SU-DHL-6 (cell line): ENCODE measurements around the gene LRP1.

Experiments used
- H2AFZ ChIP-seq: fragments of 200-600 bp; sonication (generic); 2 replicates; pipeline ENCODE4 v1.6.1; 2014; ENCODE audit warnings: low read depth, mild to moderate bottlenecking, moderate library complexity, mixed read lengths, antibody characterized with exemption, low read length; ENCODE audit not compliant: severe bottlenecking
- H3F3A ChIP-seq: fragments of 200-600 bp; shearing (Covaris generic); 2 replicates; pipeline ENCODE4 v1.6.0; 2016; ENCODE audit warnings: antibody characterized with exemption, mild to moderate bottlenecking; ENCODE audit not compliant: insufficient read depth
- H3K27ac ChIP-seq: fragments of 200-600 bp; sonication (generic); 2 replicates; pipeline ENCODE4 v1.5.1; 2016; ENCODE audit warnings: low read depth, mild to moderate bottlenecking, low read length, moderate library complexity, mixed read lengths
- H3K27me3 ChIP-seq: fragments of 200-600 bp; sonication (generic), shearing (Covaris generic); 2 replicates; pipeline ENCODE4 v1.6.0; 2014; ENCODE audit warnings: mild to moderate bottlenecking, low read length
- H3K36me3 ChIP-seq: fragments of 200-600 bp; sonication (generic); 2 replicates; pipeline ENCODE4 v1.6.1; 2014; ENCODE audit warnings: mild to moderate bottlenecking, low read length, mixed read lengths
- H3K4me2 ChIP-seq: fragments of 300-600, 200-600 bp; shearing (Covaris generic), sonication (generic); 2 replicates; pipeline ENCODE4 v1.6.0; 2014; ENCODE audit warnings: low read length, low read depth, mild to moderate bottlenecking; ENCODE audit not compliant: poor library complexity, severe bottlenecking
- H3K4me3 ChIP-seq: fragments of 200-600 bp; sonication (generic); 2 replicates; pipeline ENCODE4 v1.5.1; 2014; ENCODE audit warnings: antibody characterized with exemption, low read length, mild to moderate bottlenecking, mixed read lengths; ENCODE audit not compliant: insufficient read depth, poor library complexity, severe bottlenecking
- H3K79me2 ChIP-seq: fragments of 200-600 bp; sonication (generic); 2 replicates; pipeline ENCODE4 v1.6.1; 2014; ENCODE audit warnings: mild to moderate bottlenecking, low read length, moderate library complexity; ENCODE audit not compliant: insufficient read depth
- H3K9ac ChIP-seq: fragments of 200-600 bp; sonication (generic); 2 replicates; pipeline ENCODE4 v1.7.0; 2014; ENCODE audit warnings: mild to moderate bottlenecking, low read length
- H3K9me2 ChIP-seq: fragments of 200-600 bp; sonication (generic); replicated peaks from 2 replicates; pipeline ENCODE4 v1.6.1; 2014; ENCODE audit warnings: low read length; ENCODE audit not compliant: insufficient read depth
- H3K9me3 ChIP-seq: fragments of 200-600 bp; sonication (generic); 2 replicates; pipeline ENCODE4 v1.6.1; 2014; ENCODE audit warnings: low read length, mixed read lengths; ENCODE audit not compliant: insufficient read depth
- H4K20me1 ChIP-seq: fragments of 200-600 bp; sonication (generic); 2 replicates; pipeline ENCODE4 v1.6.1; 2014; ENCODE audit warnings: low read depth, mild to moderate bottlenecking, antibody characterized with exemption, low read length, moderate library complexity, mixed read lengths
- EZH2phosphoT487 ChIP-seq: fragments of 200-600 bp; sonication (generic), shearing (Covaris generic); conservative IDR thresholded peaks from 2 replicates; pipeline ENCODE4 v1.6.1; 2018; ENCODE audit warnings: mild to moderate bottlenecking, antibody characterized with exemption, low read length, moderate library complexity, mixed read lengths
- TF ChIP-seq, protein P1 (sequence below): fragments of 200-600 bp; sonication (generic); IDR thresholded peaks from one replicate; pipeline ENCODE4 v1.5.1; 2017; ENCODE audit warnings: antibody characterized with exemption, mild to moderate bottlenecking, low read length, moderate library complexity; ENCODE audit not compliant: insufficient read depth, poor library complexity, severe bottlenecking

LRP1 gene

DNA sequence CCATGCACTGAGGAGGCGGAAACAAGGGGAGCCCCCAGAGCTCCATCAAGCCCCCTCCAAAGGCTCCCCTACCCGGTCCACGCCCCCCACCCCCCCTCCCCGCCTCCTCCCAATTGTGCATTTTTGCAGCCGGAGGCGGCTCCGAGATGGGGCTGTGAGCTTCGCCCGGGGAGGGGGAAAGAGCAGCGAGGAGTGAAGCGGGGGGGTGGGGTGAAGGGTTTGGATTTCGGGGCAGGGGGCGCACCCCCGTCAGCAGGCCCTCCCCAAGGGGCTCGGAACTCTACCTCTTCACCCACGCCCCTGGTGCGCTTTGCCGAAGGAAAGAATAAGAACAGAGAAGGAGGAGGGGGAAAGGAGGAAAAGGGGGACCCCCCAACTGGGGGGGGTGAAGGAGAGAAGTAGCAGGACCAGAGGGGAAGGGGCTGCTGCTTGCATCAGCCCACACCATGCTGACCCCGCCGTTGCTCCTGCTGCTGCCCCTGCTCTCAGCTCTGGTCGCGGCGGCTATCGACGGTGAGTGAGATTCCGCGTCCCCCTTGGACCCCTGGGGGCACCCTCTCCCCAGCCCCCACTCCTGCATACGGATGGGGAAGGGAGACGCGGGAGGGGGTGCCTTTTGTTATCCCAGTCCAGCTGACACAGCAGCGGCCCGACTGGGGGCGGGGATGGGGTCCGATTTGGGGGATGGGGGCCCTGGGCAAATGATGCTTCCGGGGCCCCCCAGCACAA lies 400 bp downstream of the LRP1 start:
- H3K27ac ChIP-seq = no peak overlapping the region
- H3K9me3 ChIP-seq = no peaks in the 10 kb centered on the region
- TF ChIP-seq EZH2phosphoT487 = no peak
- TF ChIP-seq, protein P1, sequence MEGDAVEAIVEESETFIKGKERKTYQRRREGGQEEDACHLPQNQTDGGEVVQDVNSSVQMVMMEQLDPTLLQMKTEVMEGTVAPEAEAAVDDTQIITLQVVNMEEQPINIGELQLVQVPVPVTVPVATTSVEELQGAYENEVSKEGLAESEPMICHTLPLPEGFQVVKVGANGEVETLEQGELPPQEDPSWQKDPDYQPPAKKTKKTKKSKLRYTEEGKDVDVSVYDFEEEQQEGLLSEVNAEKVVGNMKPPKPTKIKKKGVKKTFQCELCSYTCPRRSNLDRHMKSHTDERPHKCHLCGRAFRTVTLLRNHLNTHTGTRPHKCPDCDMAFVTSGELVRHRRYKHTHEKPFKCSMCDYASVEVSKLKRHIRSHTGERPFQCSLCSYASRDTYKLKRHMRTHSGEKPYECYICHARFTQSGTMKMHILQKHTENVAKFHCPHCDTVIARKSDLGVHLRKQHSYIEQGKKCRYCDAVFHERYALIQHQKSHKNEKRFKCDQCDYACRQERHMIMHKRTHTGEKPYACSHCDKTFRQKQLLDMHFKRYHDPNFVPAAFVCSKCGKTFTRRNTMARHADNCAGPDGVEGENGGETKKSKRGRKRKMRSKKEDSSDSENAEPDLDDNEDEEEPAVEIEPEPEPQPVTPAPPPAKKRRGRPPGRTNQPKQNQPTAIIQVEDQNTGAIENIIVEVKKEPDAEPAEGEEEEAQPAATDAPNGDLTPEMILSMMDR = no peak
- no peak overlapping the region; the same call in 1 of the 2 replicates for H3K9ac ChIP-seq
- no peaks in the 10 kb centered on the region for H3K27me3 ChIP-seq
- no peaks in the 10 kb centered on the region for H3F3A ChIP-seq
- no peaks in the 10 kb centered on the region for H3K9me2 ChIP-seq
- no peaks in the 10 kb centered on the region for H4K20me1 ChIP-seq
- H3K36me3 ChIP-seq = no peaks in the 10 kb centered on the region
- H3K79me2 ChIP-seq = no peaks in the 10 kb centered on the region
- peak overlapping the region; percentile 93 for H3K4me2 ChIP-seq
- H2AFZ ChIP-seq = no peak overlapping the region
- H3K4me3 ChIP-seq = peak overlapping the region; percentile 71

DNA sequence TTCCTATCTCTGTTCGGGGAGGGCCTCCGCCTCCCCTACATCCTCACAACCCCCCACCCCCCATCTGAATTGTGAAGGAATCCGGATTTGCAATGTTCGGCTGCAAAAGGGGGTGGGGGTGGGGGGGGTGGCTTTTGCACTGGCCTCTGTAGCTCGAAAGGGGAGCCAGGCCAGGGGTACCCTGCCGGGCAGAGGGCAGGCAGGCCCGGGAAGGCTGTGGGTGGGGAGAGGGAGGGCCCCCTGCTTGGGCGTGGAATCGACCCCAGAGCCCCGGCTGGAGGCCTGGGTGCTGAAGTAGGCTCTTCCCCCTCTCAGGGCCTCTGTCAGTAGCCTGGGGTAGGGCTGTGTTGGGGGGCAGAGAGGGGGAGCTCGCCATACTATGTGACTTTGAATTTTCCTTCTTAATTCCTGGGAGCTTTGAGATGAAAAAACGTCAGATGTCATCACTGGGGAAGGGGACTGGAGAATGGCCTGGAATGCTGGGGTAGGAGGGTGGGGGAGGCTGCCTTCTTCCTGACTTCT lies 1.1 kb downstream of the LRP1 start:
- H3K27ac ChIP-seq = no peak overlapping the region
- no peaks in the 10 kb centered on the region for H3K36me3 ChIP-seq
- no peaks in the 10 kb centered on the region for H3F3A ChIP-seq
- no peak overlapping the region for H3K4me3 ChIP-seq
- no peaks in the 10 kb centered on the region for H3K9me3 ChIP-seq
- H3K4me2 ChIP-seq = no peak overlapping the region
- TF ChIP-seq EZH2phosphoT487 = no peak
- TF ChIP-seq, protein P1 = no peak
- H4K20me1 ChIP-seq = no peaks in the 10 kb centered on the region
- H3K79me2 ChIP-seq = no peaks in the 10 kb centered on the region
- no peaks in the 10 kb centered on the region for H3K9me2 ChIP-seq
- H3K9ac ChIP-seq = no peak overlapping the region
- H2AFZ ChIP-seq = no peak overlapping the region
- no peaks in the 10 kb centered on the region for H3K27me3 ChIP-seq

DNA sequence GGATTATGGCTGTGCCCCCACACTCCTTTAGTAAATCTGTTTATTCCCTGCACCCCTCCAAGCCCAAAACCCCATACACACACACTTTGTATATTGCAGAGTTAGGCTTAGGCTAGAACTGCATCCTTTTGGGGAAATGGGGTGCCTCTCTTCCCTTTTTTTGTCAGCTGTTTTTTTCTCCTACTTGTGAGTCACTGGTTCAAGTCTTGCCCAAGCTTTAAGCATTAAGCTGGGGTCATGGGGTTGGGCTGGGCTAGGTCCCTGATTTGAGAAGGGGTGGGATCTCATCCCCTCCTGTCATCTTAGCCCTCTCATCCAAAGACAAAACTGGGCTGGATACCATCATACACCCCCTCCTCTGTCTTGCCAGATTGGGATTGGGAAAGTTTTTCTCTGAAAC lies 1.6 kb downstream of the LRP1 start:
- Histone ChIP-seq H3K79me2 (no peaks in the 10 kb centered on the region), H3K9me2 (no peaks in the 10 kb centered on the region), H3K4me3 (no peak overlapping the region), H3K4me2 (no peak overlapping the region), H3K36me3 (no peaks in the 10 kb centered on the region), H3K27ac (no peak overlapping the region), H4K20me1 (no peaks in the 10 kb centered on the region), H3K9ac (no peak overlapping the region), H3K9me3 (no peaks in the 10 kb centered on the region), H3F3A (no peaks in the 10 kb centered on the region), H2AFZ (no peak overlapping the region), H3K27me3 (no peaks in the 10 kb centered on the region)
- TF ChIP-seq, protein P1 = no peak
- no peak for TF ChIP-seq EZH2phosphoT487
